ENCODE results near the gene SLCO3A1.

Gene SLCO3A1

DNA sequence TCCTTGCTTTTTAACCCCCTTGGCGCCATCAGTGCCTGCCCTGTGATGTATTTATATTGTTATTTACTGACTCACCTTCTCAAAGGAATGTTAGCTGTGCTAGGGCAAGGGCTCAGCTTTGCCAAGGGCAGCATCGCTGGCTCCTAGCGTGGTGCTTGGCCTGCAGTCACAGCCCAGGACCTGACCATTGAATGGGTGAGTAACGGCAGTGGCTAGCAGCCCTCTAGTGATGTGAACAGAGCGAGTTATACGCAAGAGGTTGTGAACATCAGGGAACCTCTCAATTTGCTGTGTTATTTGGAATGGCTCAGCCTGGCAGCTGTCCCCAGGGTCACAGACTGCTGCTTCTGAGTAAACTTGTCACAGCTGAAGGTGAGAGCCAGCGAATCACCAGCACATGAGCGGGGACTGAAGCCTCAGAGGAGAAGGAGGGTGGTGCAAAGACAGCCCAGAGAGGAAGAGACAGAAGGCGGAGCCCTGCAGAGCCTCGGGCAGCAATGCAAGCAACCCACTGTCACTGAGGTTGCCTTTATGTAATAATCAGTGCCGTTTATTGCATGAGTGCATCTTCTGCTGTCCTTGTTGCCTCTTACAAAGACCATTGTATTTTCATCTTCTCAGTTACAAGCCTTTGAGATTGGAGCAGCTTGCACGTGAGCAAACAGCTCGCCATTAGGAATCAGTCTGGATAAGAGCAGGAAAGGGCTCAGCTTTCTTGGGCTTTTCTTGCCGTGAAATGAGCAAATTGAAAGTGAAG, 158.3 kb downstream of the SLCO3A1 start:
- peak; percentile 70 for DNase-seq

DNA sequence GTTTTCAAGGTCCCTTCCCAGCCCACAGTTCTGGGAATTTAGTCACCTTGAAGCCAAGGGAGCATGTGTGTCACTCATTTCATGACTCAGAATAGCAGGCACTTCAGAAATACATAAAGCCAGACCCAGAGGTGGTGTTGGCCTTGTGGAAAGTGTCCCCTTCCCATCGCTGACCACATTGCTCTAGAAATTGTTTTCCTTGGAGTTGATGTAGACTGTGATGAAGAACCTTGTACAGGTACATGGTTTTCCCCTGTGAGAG, 158.8 kb downstream of the SLCO3A1 start:
- no peak for DNase-seq

DNA sequence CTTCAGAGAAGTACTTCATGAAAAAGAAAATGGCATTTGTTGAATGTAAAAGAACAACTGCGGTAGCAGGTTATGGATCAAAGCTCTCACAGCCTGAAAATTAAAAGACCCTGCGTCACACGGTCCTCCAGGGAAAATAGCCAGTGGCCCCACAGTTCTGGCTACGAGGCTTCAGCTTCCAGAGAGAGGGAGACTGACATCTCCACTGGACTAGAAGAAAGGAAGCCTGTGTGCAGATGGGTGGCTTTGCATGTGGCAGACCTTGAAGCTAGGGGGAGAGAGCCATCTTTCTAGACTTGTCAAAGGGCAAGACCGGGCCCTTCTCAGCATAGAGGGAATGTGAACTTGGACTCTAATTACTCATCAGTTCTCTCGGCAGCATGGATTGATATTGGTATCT, 159.4 kb downstream of the SLCO3A1 start:
- DNase-seq, result peak; percentile 63

DNA sequence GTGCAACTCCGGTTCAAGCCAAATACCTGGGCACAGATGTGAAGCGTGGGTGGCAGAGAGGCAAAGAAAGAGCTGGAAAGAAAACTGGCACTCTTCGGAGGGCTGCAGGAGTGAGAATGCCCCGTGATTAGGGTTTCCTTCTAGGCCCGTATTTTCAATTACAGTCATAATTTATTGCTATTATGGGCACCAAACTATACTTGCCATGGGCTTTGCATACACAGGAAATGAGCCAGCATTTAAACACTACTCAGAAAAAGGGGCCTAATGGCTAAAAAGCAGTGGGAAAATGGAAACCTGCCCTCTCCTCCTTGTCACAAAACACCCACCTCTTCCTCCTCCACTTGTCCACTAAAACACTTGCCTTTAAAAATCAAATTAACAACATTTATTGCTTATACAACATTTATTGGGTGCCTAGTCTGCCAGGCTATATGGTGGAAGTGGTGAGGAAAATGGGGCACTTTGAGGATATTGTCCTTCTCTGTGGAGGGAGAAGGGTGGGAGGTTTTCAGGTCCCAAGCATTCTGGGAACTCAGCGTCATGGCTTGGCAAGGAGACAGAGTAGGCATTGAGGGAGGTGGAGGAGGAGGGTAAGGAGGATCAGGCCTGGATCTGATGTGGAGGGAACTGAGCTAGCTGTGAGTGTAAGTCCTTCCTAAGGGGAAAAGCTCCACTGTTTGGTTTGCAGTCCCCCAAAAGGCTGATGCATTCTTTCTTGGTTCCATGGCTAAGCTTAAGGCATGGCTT, 160.9 kb downstream of the SLCO3A1 start:
- no peak for DNase-seq

DNA sequence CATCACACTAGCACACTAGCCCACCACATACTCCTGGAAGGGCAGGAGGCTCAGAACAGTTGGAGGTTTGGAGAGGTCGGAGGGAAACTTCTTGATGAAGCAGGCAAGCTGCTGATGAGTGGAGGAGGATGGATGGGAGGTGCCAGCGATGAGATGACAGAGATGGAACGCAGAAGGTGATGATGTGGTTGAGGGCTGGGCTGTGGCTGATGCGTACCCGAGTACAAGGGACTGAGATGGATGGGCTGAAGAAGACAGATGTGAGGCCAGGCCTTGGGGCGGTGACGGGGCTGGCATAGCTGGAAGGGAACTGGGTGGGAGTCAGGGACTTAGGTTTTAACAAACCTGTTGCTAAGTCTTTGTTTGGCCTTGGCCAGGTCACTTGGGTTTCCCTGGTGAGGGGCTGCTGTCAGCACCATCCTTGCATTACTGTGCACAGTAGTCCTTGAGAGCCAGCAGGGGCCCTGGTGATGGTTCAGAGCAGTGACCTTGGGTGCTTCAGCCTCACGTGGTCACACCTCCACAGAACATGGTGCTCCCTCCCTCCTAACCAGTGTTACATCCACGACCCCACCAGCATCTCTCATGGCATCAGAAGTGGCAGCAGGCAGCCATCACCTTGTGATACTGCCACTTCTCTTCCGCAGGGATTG, 164.5 kb downstream of the SLCO3A1 start:
- no peak for DNase-seq

DNA sequence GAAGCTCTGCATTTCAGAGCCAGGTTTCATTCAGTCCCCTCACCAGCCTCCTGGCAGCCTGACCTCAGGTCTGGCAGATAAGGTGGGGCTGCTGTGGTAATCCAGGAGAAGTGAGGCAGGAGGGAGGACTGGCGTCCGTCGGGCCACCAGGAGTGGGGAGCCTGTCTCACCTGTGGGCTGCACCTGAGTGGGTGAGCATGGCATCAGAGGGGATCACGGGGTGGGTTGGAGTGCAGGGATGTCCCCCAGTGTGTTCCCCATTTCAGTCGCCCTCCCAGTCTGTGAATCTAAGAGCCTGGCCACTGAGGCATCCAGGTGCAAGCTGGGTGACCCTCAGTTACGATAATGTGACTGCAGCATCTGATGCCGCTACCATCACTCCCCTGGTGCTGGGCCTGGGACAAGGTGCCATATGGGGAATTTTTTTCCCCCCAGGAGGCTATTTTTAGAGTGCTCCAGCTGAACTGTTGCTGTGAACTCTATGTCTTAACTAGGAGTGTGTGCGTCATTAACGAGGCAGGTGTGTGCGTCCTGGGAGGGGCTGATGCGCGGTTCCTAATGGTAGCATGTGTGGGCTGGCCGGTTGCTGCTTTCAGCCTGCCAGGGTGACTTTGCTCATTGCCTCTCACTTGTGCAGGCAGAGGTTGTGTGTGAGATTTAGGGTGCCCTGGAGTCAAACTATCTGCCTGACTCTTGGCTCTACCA, 165.2 kb downstream of the SLCO3A1 start:
- DNase-seq, result no peak

DNA sequence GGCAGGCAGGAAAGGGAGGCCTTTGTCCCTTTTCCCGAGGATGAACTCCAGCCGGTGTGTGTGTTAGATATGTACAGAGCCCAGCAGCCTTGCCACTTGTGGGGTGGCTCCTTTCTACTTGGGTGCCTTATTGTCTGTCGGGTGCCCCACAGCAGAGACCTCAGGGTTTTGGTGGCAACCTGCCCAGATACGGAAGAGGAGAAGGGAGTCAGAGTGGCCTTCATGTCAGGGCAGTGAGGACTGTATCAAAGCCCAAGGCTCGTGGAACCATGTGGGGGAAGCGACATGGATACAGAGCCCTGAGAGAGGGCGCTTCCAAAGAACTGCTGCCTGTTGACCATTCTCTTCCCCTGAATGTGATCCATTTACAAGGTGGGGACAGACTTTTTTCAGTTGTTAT, 166.2 kb downstream of the SLCO3A1 start:
- DNase-seq, result no peak

DNA sequence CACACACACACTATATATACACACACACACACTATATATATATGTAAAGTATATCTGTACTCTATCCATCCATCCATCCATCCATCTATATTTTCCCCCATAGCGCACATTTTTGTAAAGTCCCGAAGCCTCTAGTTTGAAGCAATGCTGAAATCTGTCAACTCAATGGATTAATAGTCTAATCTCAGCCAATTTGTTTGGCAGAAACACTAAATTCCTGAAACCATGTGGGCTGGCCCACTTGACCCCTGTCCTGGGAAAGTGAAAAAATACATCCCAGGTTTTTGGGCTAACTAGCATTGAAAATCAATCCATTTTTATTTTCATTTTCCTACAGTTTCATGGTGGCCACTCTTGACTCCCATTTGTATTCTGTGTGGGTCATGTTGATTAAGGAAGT, 166.7 kb downstream of the SLCO3A1 start:
- DNase-seq, result no peak

DNA sequence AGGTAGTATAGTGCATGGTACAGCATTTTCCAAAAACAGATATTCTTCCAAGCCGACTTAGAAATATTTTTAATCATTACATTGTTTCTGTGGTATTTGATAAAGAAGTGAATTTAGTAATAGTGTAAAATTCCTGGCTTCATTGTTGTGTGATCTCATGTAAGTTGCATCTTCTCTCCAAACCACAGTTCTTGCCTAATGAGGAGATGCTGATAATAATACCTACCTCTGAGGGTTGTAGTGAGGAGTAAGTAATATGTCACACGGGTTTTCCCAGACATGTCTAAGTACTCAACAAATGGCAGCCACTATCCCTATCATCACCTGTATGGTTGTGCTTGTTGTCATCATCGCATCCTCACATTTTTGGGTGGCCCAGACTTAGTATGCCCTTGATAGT, 167.3 kb downstream of the SLCO3A1 start:
- DNase-seq, result no peak

DNA sequence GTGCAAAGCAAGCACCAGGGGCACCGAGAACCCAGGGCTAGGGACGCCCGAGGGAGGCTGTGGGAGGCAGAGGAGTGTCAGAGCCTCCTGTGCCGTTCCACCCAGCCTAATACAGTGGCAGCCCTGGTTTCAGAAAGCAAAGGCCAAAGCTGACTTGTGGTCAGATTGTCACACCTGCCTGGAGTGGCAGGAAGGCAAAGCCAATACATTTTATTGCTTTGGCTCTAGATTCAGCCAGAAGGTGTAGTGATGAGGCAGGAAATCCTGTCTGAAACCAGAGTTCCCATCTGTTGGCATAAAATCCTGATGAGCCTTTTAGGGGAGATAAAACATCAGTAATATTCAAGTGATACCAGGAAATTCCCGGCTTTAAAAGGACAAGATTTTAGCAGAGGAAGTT, 168.3 kb downstream of the SLCO3A1 start:
- DNase-seq, result no peak

DNA sequence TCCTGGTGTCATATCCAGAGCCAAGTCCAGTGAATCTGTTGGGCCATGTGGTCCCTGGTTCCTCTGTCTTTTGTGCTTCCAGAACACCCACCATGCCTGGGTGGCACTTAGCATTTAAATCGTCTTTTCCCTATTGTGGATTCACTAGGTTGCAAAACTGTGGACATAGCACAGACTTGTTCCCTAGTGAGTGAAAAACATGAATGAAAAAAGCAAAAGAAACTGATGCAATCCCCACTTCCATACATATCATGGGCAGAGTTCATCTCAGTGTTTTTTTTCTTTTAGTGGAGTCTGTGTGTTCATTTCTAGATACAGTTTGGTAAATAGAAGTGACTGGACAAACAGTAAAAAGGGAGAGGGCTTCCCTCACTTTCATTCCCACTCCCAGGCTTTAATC, 170.5 kb downstream of the SLCO3A1 start:
- no peak for DNase-seq

DNA sequence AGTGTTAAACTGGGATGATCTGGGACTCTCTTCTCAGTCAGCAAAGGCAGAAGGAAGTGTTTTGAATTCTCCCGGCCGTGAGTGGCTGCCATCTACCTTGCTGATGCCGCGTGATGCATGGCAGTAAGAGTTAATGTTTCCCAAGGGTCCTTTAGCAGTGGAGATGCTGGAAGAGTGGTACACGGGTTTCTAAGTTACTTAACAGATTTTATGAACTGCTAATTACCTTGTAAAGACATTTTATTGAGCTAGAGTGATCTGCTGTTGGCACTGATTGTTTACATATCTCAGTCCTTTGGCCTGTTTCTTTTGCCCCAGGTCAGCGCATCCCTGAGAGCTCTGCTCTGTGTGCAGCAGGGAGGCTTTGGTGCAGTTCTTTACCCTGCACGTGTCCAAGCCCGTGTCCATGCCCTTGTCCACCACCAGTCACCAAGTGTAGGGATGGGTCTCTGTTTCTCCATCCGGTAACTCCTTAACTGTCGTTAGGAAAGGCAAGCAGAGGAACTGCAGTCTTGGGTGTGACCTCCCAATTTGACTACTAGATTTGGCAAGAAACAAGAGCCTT, 172.3 kb downstream of the SLCO3A1 start:
- no peak for DNase-seq

DNA sequence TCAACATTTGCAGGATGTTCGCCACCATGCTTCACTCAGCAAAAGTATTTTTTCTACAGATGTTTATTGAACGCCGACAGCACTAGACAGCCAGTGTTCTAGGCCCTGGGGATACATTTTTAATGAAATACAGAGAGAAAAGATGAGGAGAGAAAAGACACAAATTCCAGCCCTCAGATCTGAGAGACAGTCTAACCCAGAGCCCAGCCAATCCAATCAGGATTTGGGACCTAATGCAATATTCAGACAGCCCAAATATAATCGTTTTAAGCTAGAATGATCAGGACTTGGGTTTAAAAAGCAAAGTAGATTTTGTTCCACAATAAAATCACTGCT, 174.8 kb downstream of the SLCO3A1 start:
- no peak for DNase-seq

DNA sequence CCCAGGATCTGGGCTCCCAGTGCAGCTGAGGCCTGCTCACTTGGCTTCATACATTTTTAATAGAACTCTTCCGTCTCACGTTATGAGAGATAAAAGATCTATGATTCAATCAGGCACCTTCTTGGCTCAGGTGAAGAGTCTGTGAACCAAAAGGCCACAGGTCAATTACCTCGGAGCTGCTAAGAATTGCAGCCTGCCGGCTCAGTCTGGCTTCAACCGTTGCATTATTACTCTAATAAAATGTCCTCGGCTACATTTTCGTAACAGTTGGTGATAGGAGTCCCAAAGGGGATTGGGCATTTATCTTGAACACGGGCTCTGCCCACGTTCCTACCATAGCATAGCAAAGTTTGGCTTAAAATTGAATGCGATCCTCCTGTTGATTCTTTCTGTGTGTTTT, 176.3 kb downstream of the SLCO3A1 start:
- DNase-seq, result no peak

DNA sequence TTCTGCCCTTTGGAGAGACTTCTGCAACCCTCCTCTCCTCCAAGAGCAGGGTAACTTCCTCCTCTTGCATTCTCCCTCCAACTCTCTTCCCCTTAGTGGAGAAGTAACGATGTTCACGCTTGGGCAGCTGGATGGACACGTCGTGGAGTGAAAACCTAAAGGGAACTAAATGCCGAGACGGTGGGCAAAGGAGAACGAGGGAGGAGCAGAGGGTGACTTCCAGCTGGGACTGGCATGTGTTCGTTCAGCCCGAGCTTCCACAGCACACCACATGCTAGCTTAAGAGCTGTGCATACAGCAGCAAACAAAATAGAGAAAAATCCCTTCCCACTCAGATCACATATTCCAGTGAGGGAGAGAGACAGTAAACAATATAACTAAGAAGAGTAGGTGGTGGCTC, 179.8 kb downstream of the SLCO3A1 start:
- no peak for DNase-seq

DNA sequence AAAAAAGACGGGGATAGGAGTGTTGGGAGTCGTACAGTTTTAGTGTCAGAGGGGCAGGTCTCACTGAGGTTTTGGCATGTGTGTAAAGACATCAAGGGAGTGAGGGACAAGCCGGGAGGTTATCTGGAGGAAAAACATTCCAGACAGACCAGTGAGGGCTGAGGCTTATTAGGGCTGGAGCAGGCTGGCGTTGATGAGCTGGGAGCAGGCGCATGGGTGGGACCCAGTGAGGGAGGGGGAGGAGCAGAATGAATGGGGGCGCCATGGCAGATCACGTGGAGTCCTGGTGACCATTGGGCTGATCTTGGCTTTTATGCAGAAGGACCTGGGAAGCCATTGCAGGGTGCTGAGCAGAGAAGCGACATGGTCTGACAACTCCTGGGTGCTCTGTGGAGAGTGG, 180.2 kb downstream of the SLCO3A1 start:
- DNase-seq, result no peak

DNA sequence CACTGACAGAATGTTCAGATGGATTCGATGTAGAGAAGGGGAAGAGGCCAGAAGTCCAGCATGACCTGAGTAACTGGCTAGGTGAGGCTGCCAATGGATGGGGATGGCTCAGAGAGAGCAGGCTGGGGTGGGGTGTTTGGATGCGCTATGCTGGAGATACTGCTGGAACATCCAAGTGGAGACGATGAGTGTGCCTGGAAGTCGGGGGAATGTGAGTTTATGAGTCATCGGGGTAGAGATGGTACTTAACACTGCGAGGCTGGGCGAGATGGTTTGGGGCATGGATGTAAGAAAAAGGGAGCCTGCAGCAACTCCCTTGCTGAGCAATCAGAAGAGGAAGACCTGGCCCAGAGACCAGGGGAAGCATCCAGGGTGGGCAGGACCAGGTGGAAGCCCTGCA, 180.7 kb downstream of the SLCO3A1 start:
- DNase-seq, result no peak

DNA sequence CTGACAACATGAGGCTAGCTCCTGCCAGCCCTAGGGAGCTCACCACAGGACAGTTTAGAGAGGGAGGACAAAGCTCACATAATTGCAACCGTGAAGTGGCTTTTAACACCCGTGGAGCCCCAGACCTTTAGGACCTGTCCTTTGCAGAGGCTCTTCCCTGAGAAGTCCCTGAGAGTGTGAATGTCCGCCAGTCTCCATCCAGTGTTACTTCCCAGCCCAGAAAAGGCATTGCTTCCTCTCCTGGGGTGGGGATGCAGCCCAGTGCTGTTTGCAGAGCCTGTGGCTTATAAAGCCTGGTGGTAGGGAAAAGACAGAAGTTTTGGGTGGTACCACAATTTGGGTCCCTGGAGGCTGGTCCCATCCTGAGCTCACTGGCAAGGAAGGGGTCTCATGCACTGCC, 182.0 kb downstream of the SLCO3A1 start:
- DNase-seq, result no peak

DNA sequence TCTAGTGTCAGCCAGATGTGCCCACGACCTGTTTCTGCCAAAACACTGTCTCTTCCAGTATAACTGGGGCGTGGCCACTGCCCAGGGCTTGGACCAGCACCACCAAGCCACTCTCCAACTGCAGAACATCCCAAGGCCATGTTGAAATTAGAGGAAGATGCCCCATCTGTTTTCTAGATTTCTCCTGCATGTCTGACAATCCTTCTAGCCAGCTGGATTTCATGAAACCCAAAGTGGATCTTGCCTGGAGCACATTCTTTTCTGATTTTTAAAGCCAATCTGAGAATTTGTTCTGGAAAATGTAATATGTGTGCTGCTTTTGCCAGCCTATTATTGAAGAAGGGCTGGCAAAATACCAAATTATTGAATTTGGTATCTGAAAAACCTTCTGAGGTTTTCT, 182.5 kb downstream of the SLCO3A1 start:
- no peak for DNase-seq

DNA sequence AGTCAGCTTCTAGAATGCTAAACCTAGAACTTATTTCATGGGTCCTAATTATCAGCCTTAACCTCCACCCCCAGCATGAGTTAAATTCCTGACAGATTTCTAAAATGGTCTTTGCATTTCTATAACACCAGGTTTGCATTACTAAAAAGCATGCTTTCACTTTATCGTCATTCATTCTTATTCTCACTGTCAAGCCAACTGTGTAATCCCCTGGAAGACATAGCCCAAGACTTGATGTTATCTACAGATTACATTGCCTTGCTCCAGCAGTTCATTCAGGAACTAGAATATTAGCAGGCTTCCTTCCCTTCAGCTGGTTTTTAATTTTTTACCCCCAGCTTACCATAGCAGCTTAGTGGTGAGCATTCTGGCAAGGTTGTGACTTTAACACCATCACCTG, 184.0 kb downstream of the SLCO3A1 start:
- DNase-seq, result no peak

DNA sequence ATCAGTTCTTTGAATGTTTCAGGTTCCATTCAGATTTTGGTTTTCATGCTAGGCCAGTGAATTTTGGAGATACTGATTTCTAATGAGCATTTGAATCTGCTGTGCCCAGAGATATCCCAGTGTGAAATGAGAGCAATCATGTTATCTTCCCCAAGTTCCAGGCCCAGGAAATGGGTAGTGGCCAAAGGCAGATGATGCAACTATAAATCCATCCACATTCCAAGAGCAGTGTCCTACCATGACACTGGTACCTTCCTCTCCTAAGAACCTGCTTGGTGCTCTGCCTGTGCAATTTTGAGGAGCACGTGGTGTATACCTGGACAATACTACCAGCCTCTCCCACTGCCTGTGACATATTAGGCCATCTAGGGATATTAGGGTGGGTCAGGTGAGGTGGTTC, 186.8 kb downstream of the SLCO3A1 start:
- DNase-seq, result no peak

DNA sequence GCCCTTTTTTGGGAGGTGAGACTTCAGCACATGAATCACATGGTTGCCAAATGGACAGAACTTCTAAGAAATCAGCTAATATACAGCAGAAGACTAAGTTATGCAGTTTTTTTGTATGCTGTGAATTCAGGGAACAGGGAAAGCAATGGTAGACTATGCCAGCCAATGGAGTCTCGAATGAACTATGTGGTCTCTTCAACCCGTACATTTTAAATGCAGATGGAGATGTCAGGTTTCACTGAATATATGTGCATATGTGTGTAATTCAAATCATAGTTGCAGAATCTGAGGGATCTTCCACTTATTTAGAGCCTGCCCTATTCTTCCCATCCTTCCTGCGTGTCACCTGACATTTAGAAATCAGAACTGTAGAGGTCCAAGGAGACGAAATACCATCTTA, 187.9 kb downstream of the SLCO3A1 start:
- DNase-seq, result no peak

DNA sequence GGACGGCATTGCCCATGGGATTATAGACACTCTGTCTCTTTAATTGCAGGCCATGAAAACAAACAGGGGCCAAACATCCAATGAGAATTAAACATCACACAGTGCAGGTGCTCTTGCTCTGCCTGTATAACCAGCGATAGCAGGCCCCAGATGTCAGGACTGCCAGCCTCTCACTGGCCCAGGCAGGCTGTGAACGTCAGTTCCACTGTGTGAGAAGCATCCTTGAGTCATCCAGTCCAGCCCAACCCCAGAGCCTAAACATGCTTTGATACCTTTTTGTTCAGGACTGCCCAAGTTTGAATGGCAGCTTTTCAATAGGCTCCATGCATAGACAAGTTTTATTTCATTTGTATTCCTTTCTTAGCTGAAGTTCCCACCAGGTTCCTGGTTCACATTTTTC, 189.8 kb downstream of the SLCO3A1 start:
- no peak for DNase-seq

Measured in eye (tissue), 1 donor.